GM12801 (cell line): Measurements from ENCODE around the gene RNF11.
A peak's percentile ranks its signal among the peaks of the same experiment; 100 is the strongest.

Source experiments
- CTCF ChIP-seq: IDR thresholded peaks from one replicate; pipeline ENCODE4 v1.5.1; 2011; ENCODE audit warnings: control low read depth; ENCODE audit not compliant: insufficient read length; ENCODE audit errors: extremely low read depth

RNF11 gene

GRCh38 chr1:51235673-51236530 lies at the start of gene RNF11:
RNF11 (plus strand) TSS chr1:51236273; CDS start chr1:51236757, 484 bp downstream.
- TF ChIP-seq CTCF = no peak

GRCh38 chr1:51188230-51188629 lies 47.8 kb upstream of the RNF11 start:
- TF ChIP-seq CTCF = no peak

GRCh38 chr1:51189421-51190073 lies 46.5 kb upstream of the RNF11 start:
- peak; percentile 44 for TF ChIP-seq CTCF

GRCh38 chr1:51190961-51191360 lies 45.1 kb upstream of the RNF11 start:
- no peak for TF ChIP-seq CTCF

GRCh38 chr1:51192213-51192843 lies 43.7 kb upstream of the RNF11 start:
- no peak for TF ChIP-seq CTCF

GRCh38 chr1:51193564-51193963 lies 42.5 kb upstream of the RNF11 start:
- TF ChIP-seq CTCF = no peak

- TF ChIP-seq CTCF = no peak
Observed at GRCh38 chr1:51203121-51203873, 32.8 kb upstream of the RNF11 start.
